PFSK-1 (cell line): ENCODE data around the gene DCAF10.

Experiments used
- POLR2AphosphoS5 ChIP-seq: IDR thresholded peaks from 2 replicates; pipeline ENCODE4 v1.6.1; 2012; ENCODE audit warnings: low read depth, mild to moderate bottlenecking, control low read depth, low read length, moderate library complexity
- TAF1 ChIP-seq: IDR thresholded peaks from 2 replicates; pipeline ENCODE4 v1.6.1; 2012; ENCODE audit warnings: low read length, control low read depth, borderline replicate concordance; ENCODE audit not compliant: insufficient read depth
- TF ChIP-seq, protein P1 (sequence below), 2 experiments: IDR thresholded peaks; 2 replicates each; pipeline versions ENCODE4 v1.6.1 to v1.8.0; 2011 to 2012; ENCODE audit warnings: low read depth in 2 of 2, low read length in 2 of 2, control low read depth in 1 of 2, inconsistent platforms in 1 of 2, mild to moderate bottlenecking in 1 of 2, moderate library complexity in 1 of 2; ENCODE audit not compliant: insufficient read depth in 1 of 2

GRCh38 chr9:37820142-37820541, 19.5 kb downstream of the DCAF10 start:
- TF ChIP-seq POLR2AphosphoS5 (no peak), TAF1 (no peak)
- TF ChIP-seq, protein P1, sequence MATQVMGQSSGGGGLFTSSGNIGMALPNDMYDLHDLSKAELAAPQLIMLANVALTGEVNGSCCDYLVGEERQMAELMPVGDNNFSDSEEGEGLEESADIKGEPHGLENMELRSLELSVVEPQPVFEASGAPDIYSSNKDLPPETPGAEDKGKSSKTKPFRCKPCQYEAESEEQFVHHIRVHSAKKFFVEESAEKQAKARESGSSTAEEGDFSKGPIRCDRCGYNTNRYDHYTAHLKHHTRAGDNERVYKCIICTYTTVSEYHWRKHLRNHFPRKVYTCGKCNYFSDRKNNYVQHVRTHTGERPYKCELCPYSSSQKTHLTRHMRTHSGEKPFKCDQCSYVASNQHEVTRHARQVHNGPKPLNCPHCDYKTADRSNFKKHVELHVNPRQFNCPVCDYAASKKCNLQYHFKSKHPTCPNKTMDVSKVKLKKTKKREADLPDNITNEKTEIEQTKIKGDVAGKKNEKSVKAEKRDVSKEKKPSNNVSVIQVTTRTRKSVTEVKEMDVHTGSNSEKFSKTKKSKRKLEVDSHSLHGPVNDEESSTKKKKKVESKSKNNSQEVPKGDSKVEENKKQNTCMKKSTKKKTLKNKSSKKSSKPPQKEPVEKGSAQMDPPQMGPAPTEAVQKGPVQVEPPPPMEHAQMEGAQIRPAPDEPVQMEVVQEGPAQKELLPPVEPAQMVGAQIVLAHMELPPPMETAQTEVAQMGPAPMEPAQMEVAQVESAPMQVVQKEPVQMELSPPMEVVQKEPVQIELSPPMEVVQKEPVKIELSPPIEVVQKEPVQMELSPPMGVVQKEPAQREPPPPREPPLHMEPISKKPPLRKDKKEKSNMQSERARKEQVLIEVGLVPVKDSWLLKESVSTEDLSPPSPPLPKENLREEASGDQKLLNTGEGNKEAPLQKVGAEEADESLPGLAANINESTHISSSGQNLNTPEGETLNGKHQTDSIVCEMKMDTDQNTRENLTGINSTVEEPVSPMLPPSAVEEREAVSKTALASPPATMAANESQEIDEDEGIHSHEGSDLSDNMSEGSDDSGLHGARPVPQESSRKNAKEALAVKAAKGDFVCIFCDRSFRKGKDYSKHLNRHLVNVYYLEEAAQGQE (IDR thresholded peaks at IDR 0.05; ENCODE audit: insufficient read depth in 1 of 2, low read depth in 2 of 2, low read length in 2 of 2): no peak
